ENCODE measurements around the gene KCNQ1.

- TF ChIP-seq, protein P1, sequence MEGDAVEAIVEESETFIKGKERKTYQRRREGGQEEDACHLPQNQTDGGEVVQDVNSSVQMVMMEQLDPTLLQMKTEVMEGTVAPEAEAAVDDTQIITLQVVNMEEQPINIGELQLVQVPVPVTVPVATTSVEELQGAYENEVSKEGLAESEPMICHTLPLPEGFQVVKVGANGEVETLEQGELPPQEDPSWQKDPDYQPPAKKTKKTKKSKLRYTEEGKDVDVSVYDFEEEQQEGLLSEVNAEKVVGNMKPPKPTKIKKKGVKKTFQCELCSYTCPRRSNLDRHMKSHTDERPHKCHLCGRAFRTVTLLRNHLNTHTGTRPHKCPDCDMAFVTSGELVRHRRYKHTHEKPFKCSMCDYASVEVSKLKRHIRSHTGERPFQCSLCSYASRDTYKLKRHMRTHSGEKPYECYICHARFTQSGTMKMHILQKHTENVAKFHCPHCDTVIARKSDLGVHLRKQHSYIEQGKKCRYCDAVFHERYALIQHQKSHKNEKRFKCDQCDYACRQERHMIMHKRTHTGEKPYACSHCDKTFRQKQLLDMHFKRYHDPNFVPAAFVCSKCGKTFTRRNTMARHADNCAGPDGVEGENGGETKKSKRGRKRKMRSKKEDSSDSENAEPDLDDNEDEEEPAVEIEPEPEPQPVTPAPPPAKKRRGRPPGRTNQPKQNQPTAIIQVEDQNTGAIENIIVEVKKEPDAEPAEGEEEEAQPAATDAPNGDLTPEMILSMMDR (IDR thresholded peaks at IDR 0.05) = no peak
- no peak for TF ChIP-seq POLR2A (IDR thresholded peaks at IDR 0.05)
These were observed 7.7 kb downstream of the KCNQ1 start for GRCh38 chr11:2452321-2453012.
